Measurements from ENCODE around the gene CLSTN2. TPM values are rescaled to one million over a fixed set of nuclear protein-coding genes. Genes with fewer than 3 reads are reported as not detected.

Gene CLSTN2
- total RNA-seq, 1 experiment from 2014 or later = 0.02 TPM

DNA sequence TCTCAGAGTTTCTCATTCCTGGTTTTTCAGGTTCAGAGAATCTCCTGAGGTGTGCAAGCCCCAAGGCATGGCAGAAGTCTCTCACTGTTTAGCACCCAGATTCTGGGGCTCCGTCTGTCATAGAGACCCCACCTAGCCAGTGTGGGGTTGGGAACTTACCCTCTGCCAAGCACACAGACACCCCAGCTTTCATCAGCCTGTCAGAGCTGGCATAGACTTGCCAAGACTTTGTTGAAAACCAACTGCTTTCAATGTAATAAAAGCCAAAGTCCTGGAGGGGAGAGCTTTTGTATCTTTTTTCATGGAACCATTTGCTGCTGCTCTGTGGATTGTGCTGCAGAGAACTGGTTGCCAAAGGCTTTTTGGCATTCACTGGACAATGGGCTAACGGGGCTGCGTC, 401.5 kb downstream of the CLSTN2 start:
- ChIA-PET RAD21 (ENCODE audit: low non-redundant PET in 1 of 2, low total read pairs in 2 of 2, uncharacterized antibody in 2 of 2, unreplicated experiment in 2 of 2) (no interaction called here), CTCF (no interaction called here), POLR2A (no interaction called here)
- H3K27ac ChIP-seq (ENCODE audit: low read depth, low read length) = no peak overlapping the region
- H3K9ac ChIP-seq (ENCODE audit: low read length) = no peak overlapping the region
- H4K20me1 ChIP-seq (ENCODE audit: insufficient read depth) = no peaks in the 10 kb centered on the region
- BruUV-seq (replicated peaks) = no TSS peak
- ATAC-seq (no peak), DNase-seq (ENCODE audit: low read depth, low spot score) (no peak)
- intact Hi-C loops (cut with micrococcal nuclease) = no loop called here
- TF ChIP-seq, protein P1, sequence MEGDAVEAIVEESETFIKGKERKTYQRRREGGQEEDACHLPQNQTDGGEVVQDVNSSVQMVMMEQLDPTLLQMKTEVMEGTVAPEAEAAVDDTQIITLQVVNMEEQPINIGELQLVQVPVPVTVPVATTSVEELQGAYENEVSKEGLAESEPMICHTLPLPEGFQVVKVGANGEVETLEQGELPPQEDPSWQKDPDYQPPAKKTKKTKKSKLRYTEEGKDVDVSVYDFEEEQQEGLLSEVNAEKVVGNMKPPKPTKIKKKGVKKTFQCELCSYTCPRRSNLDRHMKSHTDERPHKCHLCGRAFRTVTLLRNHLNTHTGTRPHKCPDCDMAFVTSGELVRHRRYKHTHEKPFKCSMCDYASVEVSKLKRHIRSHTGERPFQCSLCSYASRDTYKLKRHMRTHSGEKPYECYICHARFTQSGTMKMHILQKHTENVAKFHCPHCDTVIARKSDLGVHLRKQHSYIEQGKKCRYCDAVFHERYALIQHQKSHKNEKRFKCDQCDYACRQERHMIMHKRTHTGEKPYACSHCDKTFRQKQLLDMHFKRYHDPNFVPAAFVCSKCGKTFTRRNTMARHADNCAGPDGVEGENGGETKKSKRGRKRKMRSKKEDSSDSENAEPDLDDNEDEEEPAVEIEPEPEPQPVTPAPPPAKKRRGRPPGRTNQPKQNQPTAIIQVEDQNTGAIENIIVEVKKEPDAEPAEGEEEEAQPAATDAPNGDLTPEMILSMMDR (IDR thresholded peaks at IDR 0.05 in 2 of 3, conservative IDR thresholded peaks at IDR 0.05 in 1 of 3; ENCODE audit: borderline replicate concordance in 1 of 3, insufficient read depth in 1 of 3, low read depth in 2 of 3, low read length in 2 of 3) = no peak
- TF ChIP-seq ELF1 (IDR thresholded peaks at IDR 0.05; ENCODE audit: borderline replicate concordance, low read depth) = no peak
- TF ChIP-seq SRF (IDR thresholded peaks at IDR 0.05; ENCODE audit: low read depth) = no peak
- no peak for TF ChIP-seq EGR1 (IDR thresholded peaks at IDR 0.05; ENCODE audit: low read depth)
- no peak for TF ChIP-seq SP1 (IDR thresholded peaks at IDR 0.05; ENCODE audit: low read depth)
- TF ChIP-seq POLR2AphosphoS5 (IDR thresholded peaks at IDR 0.05; ENCODE audit: low read depth, low read length) = no peak
- no peak for TF ChIP-seq YY1 (IDR thresholded peaks at IDR 0.05; ENCODE audit: extremely low read depth, insufficient replicate concordance, low read depth, low read length)
- no peak for TF ChIP-seq EZH2 (IDR thresholded peaks at IDR 0.05)
- no peak for TF ChIP-seq JUND (IDR thresholded peaks at IDR 0.05)
- TF ChIP-seq REST (IDR thresholded peaks at IDR 0.05; ENCODE audit: low read depth) = no peak
- TF ChIP-seq RAD21 (IDR thresholded peaks at IDR 0.05; ENCODE audit: low read depth) = no peak
- TF ChIP-seq ZNF274 (IDR thresholded peaks at IDR 0.05; ENCODE audit: low read depth, low read length) = no peak
- no peak for TF ChIP-seq SIN3A (IDR thresholded peaks at IDR 0.05; ENCODE audit: low read depth)
- TF ChIP-seq CEBPB (IDR thresholded peaks at IDR 0.05; ENCODE audit: low read depth) = no peak
- no peak for TF ChIP-seq CBX3 (IDR thresholded peaks at IDR 0.05; ENCODE audit: low read depth)
- H3K4me1 ChIP-seq (ENCODE audit: control insufficient read depth in 1 of 2, insufficient read depth in 2 of 2, low read length in 2 of 2) = no peaks in the 10 kb centered on the region
- H3K4me3 ChIP-seq (replicated peaks in 1 of 2; ENCODE audit: low read depth in 1 of 2, low read length in 2 of 2) = no peak overlapping the region
- no peaks in the 10 kb centered on the region for H3K79me2 ChIP-seq (ENCODE audit: insufficient read depth, low read length)
- no peak overlapping the region for H2AFZ ChIP-seq (ENCODE audit: low read depth, low read length, poor library complexity, severe bottlenecking)
- peaks cover 61% of the 10 kb centered on the region for H3K27me3 ChIP-seq (ENCODE audit: insufficient read depth, low read length)
- H3K36me3 ChIP-seq (ENCODE audit: control insufficient read depth in 1 of 2, insufficient read depth in 2 of 2, low read length in 2 of 2) = no peaks in the 10 kb centered on the region
- H3K9me2 ChIP-seq (ENCODE audit: insufficient read depth) = no peaks in the 10 kb centered on the region
- H3K4me2 ChIP-seq (ENCODE audit: low read length) = no peak overlapping the region
- no peaks in the 10 kb centered on the region for H3K9me3 ChIP-seq (ENCODE audit: control insufficient read depth in 1 of 2, insufficient read depth in 1 of 2, low read depth in 1 of 2, low read length in 2 of 2)

Measured in HCT116 (cell line).